Muscle of arm (tissue), 12 donors: ENCODE results near the gene NFIX. TPM values are rescaled to one million over a fixed set of nuclear protein-coding genes. Genes with fewer than 3 reads are reported as not detected.

Source experiments
- DNase-seq: peaks from one replicate; pipeline ENCODE4 v3.0.0-alpha.2; 2013
- polyA plus RNA-seq, 12 donors: library from polyadenylated mRNA; unstranded; fragments of 120-200 nt; gene quantifications; one replicate each; pipeline ENCODE4 v1.2.1, GENCODE V29; 2013; ENCODE audit not compliant: insufficient read length in 12 of 12

NFIX gene
- polyA plus RNA-seq, 12 donors: 73.2 to 280 (median 105) TPM

DNA sequence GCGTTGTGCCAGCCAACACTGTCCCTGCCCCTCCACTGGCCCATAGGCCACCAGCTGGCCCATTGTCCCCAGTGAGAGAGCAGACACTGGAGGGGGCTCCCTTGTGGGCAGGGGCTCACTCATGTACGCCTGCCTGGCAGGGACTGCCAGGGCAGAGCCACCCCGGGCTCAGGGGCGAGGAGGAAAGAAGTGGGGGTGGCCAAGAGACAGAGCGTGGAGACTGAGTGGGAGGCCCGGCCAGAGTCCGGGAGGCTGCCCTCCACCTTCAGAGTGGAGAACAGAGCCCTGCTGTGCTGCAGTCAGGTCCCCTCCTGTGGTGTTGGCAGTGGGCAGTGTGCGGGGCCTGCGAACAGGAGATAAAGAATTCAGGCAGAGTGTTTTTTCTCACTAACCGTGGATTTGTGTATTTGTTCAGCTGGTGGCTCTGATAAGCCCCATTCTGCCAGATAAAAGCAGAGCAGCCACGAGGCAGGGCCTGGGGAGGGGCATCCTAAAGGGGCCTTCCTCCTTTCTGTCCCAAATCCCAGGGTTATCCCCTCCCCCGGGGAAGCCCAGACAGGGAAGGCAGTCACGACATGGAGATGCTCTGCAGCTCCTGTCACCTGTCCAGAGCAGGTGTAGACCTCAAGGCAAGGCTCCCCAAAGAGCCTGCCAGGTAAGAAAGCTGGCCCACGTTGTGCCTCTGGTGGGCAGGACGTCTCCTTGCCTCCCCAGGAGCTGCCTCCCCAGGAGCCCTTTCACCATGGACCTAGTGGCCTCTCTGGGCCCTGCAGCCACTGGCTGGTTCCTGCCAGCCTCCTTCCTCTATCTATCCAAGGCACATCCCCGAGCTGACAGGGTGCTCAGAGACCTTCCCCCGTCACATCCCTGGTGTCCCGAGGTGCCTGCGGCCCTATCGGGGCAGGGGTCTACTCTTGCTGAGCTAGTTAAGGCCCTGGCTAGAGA, 74.4 kb downstream of the NFIX start:
- no peak for DNase-seq

DNA sequence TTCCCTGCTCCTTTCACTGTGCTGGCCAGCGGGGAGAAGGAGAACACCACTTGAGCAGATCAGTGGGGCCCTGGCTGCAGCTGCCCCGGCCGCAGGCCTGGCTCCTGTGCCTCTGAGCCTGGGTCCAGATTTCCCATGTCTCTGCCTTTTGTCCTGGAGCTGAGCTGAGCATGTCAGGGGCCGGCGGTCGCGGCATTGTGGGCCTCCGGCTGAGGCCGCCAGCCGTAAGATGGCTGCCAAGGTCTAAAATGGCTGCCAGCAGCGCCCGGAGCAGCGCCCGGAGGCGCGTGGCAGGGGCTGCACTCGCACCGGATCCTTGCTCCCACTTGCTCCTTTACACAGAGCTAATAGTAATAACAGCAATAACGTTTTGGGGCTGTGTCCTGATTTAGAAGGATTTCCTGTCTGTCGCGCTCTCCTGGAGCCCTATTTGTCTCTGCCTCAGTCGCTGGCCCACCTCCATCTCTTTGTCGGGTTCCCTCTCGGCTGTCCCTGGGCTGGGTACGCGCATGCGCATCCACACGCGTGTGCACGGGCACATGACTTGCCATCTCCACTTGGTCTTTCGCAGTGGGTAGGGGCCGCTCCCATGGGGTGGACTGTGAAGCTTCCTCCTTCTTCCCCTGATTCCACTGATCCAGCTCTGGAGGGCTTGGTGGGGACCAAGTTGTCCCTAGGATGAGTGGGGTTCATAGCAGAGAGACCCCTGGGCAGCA, 75.3 kb downstream of the NFIX start:
- no peak for DNase-seq

DNA sequence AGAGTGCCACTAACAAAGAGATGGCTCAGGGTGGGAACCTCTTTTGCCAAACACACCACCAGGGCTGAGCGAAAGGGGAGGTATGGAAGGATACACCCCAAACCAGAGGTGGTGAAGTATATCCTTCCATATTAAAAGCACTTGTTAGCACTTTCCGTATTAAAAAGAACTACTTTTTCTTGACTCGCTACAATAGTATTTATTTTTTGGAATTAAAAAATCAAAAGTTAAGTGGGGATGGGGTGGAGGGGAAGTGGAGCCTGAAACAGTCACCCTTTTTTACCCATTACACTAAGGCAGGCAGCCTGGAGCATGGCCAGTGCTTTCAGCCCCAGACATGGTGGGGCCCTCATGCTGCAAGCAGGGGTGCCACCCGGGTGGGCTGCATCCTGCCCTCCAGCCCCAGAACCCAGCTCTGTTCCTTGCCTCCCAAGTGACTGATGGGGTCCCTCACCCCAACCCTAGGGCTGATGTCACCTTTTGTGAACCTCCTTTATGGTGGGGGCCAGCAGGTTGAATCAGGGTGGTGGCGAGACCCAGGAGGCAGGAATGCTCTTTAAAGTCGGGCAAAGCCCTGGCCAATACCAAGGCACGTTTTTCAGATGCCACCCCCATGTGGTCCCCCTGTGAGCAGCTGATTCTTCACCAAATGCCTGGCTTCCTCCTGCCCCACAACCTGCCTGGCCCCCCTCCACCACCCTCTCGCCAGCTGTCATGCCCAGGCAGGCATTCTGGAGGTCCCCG, 76.3 kb downstream of the NFIX start:
- DNase-seq: no peak

DNA sequence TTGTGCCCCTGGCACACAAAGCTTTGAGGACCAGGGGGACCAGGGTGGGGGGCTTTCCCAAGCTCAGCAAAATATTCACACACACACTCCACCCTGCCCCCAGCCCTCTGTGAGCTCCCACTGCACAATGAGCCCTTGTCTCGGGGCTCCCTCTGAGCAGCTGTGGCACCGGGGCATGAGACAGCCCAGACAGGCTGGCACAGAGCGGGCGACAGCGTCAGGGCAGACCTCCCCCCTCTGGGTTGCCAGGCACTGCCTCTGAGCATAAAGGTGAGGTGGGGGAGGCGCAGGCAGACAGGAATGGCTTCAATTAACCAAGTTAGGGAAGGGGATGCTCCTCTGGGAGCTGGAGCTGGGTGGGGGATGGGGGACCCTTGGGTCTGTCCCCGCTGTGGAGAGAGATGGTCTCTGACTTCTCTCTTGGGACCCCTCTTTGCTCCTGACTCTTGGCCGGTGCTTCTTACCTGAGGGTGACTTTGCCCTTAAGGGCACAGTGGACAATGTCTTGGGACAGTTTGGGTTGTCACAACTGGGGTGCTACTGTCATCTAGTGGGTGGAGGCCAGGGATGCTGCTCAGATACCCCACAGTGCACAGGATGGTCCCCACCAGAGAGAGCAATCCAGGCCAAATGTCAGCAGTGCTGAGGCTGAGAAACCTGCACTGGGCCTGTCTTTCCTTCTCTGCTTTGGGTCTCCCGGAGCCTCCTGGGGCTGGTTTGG, 77.1 kb downstream of the NFIX start:
- DNase-seq: no peak

DNA sequence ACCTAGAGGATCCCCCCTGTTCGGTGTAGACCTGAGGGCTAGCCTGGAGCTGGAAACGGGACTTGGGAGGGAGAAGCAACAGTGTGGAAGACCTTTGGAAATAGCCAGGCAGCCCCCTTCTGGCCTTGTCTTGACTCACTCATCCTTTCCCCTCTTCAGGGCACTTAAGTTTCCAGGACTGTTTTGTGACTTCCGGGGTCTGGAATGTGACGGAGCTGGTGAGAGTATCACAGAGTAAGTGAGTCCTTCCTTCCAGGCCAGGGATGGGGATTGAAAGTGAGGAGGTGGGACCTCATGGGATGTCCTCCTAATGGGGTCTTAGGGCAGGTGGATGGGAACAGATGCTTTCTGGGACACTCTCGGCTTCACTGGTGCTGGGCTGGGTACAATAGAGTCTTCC, 78.0 kb downstream of the NFIX start:
- no peak for DNase-seq

DNA sequence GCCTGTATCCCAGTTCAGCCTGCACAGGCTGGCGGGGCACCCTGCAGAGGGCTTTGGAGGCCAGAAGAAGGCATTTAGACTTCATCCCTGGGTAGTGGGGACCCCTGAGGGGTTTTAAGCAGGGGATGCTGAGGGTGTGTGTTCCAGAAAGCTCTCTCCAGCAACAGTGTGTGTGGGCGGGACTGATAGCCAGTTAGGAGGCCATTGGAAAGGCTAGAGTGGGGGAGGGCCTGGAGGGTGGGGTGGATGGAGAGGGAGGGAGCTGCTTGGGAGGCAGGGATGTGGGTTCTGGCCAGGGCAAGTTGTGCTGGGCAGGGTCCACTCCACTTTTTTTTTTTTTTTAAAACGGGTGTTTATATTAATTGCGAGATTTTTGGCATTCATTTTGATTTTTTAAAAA, 79.1 kb downstream of the NFIX start:
- no peak for DNase-seq

DNA sequence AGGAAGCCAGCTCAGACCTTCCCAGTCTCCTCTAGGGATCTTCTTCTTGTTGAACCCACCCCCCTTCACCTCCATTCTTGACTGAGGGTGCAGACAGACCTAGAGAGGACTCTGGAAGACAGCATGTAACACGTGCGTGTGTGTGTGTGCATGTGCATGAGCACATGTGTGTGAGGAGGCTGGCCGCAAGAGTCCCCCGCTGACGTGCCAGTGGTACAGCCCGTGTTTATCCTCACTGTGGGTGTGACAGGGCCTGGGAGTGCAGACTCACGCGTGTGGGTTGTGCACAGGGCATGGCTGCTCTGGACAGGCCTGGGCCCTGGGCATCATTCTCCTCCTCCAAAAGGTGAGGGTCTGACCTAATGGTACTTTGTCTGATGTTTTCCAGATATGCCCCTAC, 81.0 kb downstream of the NFIX start:
- DNase-seq: no peak

DNA sequence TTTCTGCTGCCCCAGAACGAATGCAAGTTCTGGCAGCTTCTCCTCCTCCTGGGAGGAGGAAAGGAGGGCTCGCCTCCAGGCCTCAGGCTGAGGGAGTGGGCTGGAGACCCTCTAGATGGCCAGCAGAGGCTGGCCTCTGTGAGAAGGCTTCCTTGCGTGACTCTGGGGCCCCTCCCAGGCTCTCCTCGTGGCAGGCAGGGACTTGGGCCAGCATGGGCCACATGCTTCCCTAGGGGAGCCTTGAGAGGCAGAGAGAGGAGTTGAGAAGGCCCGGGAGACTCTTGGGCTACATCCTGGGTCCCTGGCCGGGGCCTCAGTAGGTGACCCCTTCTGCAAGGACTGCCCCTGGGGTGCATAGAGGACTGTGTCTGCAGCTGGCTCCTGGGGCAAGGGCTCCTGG, 81.5 kb downstream of the NFIX start:
- DNase-seq: no peak

DNA sequence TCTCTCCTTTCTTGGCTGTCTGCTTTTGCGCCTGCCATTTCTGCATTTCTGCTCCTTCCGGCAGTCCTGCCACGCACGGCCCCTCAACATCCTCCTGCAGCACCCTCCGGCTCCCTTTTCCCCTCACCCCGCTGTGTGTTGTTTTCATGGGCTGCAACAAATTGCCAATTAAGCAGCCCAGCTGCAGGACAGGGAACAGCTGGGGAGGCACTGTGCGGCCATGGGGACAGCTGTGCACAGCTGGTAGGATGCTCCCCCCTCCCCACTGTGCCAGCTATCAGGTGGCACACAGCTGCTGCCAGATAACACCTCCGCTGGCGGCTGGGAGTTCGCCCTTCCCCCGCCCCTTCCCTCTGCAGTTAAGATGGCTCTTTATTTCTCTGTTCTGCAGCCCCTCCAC, 82.0 kb downstream of the NFIX start:
- DNase-seq: no peak

DNA sequence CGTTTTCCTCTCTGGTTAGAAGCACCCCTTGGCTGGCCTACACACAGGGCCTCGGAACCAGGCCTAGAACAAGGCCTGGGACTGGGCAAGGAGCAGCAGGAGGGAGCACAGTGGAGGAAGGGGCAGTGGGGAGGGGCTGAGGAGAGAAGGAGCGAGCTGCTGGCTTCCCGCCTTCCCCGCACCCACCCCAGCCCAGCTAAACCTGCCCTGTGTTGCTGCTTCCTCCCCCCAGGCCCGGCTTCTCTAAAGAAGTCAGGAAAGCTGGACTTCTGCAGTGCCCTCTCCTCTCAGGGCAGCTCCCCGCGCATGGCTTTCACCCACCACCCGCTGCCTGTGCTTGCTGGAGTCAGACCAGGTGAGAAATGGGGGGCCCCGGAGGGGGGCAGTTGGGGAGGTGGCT, 83.1 kb downstream of the NFIX start:
- DNase-seq: no peak

DNA sequence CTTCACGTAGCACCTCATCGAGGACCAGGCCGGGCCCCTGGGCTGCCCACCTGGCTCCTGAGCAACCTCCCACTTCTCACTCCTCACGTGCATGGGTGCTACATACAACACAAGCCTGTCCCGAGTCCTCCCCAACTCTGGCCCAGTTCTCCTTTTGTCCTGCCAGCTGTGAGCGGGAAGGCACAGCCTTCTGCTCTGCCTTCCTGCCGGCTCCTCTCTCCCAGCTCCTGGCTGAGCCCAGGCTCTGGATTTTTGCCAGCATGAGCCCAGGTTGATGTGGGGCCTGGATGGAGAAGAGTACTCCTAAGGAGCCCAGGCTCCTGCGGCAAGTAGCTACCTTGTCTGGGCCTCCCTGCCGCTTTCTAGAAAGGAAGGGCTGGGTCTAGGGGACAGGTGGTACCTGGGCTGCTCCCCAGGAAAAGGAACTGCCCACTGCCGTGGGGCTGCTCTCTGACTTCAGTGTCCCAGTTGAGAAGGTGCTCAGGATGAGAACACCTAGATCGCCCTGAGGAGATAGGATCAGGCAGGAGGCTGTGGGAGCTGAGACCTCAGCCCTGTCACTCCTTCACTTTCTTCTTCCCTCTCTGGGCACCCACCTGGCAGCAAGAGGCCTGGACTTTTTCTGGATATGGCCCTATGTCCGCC, 83.7 kb downstream of the NFIX start:
- no peak for DNase-seq

DNA sequence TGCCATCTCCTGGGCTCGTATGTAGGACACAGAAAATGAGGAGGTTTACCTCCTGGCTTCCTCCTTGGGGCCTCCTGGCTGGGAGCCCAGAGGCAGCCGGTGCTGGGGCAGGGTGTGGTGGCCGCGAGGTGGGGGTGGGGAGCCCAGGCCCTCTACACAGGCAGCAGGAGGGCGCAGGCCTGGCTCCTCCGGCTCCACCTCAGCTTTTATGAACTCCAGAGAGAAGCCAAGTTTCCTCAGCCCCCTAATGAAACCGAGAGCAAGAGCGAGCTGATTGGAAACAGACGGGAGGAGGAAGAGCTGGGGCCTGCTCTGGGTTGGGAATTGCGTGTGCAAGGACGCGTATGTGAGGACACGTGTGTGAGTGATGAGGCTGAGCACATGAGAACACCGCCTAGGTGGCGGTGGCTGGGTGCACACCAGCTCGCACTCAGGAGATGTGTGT, 84.3 kb downstream of the NFIX start:
- peak; percentile 77 for DNase-seq

DNA sequence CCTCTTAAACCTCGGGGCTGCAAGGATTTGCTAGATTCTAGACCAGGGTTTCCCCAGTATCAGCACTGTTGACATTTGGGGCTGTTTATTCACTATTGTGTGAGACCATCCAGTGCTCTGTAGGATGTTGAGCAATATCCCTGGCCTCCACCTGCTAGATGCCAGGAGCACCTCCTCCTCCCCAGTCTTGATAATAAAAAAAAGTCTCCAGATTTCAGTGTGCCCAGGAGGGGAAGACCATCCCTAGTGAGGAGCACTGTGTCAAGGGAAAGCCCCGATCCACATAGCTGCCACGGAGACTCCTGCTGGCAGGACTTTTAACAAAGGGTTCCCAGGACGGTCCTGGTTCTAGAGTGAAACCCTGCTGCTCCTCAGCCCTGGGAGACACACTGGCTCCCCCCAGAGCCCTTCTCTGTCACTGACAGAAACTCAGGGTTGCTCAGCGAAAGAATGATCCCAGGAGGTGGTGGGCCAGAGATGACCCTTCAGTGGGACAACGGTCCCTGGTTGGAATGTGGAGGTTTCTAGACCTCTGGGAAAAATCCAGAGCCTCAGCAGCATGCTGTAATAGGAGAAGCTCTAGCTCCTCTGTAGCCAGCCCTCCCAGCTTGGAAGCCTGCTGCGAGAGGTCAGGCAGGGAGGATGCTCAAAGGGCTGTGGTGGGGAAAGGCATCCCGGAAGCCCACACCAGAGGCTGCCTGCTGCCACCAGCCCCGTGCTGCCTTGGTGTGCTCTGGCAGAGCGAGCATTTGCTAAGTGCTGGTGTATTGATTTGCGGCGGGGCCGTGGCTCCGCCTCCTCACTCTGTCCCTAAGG, 87.1 kb downstream of the NFIX start:
- DNase-seq: no peak

DNA sequence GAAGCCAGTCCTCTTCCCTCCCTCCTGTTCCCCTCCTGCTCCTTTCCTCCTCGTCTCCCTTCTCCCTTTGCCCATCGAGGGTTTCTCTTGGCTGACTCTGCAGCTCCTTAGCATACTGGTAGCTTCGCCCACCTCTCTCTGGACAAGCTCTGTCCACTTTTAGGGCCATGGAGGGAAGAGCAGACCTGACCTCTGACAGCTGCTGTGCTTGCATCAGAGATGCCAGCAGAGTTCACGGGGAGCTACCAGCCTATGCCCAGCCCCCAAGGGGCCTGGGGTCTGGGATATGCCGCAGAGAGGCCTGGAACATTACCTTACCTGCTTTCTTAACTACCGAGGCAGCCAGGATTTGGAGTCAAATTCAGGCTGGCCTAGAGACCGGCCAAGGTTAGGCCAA, 87.7 kb downstream of the NFIX start:
- DNase-seq: no peak

DNA sequence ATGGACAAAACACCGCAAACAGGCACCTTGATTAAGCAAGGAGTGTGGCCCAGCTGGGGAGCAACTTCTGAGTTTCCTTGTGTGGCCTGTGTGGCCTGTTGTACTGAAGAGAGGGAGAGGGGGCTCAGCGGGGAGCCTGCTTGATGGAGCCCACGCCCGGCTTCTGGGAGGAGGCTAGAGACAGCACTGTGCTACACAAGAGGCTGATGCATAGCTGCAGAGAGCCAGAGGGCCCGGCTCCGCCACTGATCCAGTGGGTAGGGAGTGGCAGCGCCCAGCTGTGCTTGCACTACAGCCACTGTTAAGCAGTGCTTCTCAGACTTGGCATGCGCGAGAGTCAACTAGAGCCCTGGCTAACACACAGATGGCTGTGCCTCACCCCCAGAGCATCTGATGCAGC, 88.4 kb downstream of the NFIX start:
- DNase-seq: no peak

DNA sequence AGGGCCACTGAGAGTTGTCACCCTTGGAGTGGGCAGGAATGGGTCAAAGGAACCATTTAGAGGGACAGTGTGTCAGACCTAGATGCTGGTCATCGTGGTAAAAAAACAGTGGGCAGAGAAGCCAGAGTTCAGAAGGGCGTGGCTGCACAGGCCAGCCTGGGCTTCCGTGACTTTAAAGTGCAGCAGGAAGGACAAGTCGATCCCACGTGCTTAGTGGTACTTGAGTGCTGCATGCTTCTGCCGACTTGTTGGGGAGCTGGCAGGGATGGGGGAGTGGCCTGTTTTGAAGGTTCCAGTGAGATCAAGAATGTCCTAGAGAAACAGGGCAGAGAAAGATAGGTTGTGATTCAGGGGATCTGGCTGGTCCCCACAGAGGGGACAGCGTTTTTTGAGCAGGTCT, 90.4 kb downstream of the NFIX start:
- DNase-seq: no peak

DNA sequence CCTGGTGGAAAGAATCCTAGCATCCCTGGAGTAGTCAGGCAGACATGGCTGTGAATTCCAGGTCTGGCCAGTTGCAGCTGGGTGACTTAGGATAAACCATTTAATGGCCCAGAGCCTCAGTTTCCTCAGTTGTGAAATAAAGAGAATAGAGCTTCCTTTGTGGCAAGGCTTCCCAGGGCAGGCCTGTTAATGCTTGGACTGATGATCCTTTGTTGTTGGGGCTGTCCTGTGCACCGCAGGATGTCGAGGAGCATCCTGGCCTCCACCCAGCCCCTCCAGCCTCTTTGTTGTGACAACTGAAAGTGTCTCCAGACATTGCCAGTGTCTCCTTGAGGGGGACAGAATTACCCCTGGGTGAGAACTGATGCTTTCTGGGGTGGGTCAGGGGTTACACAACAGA, 91.1 kb downstream of the NFIX start:
- no peak for DNase-seq

DNA sequence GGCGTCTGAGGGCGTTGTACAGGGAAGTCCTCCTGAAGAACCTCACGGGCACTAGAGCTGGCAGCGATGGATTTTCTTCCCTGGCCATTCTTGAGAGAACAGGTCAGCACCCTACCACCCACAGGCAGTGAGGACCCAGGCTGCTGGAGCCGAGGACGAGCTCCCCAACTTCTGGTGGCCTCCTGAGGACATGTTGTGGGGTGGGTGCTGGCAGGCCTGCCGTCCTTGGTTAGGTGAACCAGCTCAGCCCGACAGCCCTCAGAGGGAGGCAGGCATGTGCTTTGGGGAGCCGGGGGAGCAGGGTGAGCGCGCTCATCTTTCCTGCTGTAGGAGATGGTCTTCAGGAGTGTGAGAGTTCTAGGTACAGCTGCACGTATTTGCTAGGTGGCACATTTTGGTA, 92.0 kb downstream of the NFIX start:
- DNase-seq: no peak

DNA sequence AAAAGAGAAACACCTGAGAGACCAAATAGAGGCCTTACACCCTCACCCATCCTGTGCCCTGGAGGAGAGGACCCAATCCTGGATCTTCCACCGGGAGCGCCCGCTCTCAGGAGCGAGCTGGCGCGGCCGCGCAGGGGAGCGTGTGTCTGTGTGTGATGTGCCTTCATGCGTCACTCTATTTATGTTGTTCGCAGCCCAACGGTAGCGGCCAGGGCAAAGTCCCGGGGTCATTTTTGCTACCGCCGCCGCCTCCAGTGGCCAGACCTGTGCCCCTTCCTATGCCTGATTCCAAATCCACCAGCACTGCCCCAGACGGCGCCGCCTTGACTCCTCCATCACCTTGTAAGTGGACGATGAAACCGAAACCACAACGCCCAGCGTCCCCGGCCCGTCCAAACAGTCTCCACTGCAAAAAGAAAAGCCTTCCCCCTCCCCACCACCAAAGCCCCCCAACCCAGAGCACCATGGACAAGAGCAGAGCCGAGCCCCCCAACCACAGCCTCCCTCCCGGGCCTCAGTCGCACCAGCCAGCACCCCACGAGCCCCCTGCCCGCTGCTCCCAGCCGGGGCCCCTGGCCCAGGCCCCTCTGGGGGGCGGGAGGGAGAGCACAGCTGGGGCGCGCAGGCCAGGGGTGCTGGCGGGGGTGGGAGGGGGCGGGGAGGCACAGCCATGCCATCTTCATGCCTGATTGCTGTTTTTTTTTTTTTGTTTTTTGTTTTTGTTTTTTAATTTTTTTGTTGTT, 92.7 kb downstream of the NFIX start:
- no peak for DNase-seq
